ENCODE data around the gene CCDC78.

Gene CCDC78

GRCh38 chr16:679814-680624 lies 46.2 kb downstream of the CCDC78 start, which contains the start of gene STUB1:
Gene STUB1, plus strand, starts transcription at chr16:680410. Its CDS starts 116 bp downstream, at chr16:680526.
- peak; percentile 78 to 84 for DNase-seq (ENCODE audit: low read depth in 1 of 2, low spot score in 1 of 2)

GRCh38 chr16:678858-679813 lies 47.1 kb downstream of the CCDC78 start:
- DNase-seq (ENCODE audit: low read depth in 1 of 2, low spot score in 1 of 2) = no peak

- DNase-seq (ENCODE audit: low read depth in 1 of 2, low spot score in 1 of 2) = no peak
Observed at GRCh38 chr16:678209-678857, 47.9 kb downstream of the CCDC78 start.

- no peak for DNase-seq (ENCODE audit: low read depth in 1 of 2, low spot score in 1 of 2)
Observed at GRCh38 chr16:677316-678190, 48.7 kb downstream of the CCDC78 start.

GRCh38 chr16:676913-677312 lies 49.3 kb downstream of the CCDC78 start:
- DNase-seq (ENCODE audit: low read depth in 1 of 2, low spot score in 1 of 2) = no peak

- no peak for DNase-seq (ENCODE audit: low read depth in 1 of 2, low spot score in 1 of 2)
Observed at GRCh38 chr16:676565-676902, 49.7 kb downstream of the CCDC78 start.

- DNase-seq (ENCODE audit: low read depth in 1 of 2, low spot score in 1 of 2) = no peak
Observed at GRCh38 chr16:675884-676564, 50.2 kb downstream of the CCDC78 start.

GRCh38 chr16:674968-675883 lies 51.0 kb downstream of the CCDC78 start, which contains the start of gene RHBDL1:
Gene RHBDL1, plus strand, starts transcription at chr16:675671. Its CDS starts 120 bp downstream, at chr16:675791.
- no peak for DNase-seq (ENCODE audit: low read depth in 1 of 2, low spot score in 1 of 2)

GRCh38 chr16:674214-674881 lies 51.9 kb downstream of the CCDC78 start:
- DNase-seq (ENCODE audit: low read depth in 1 of 2, low spot score in 1 of 2) = no peak

GRCh38 chr16:673399-673991 lies 52.7 kb downstream of the CCDC78 start:
- DNase-seq (ENCODE audit: low read depth in 1 of 2, low spot score in 1 of 2) = no peak

GRCh38 chr16:672851-673250 lies 53.4 kb downstream of the CCDC78 start:
- DNase-seq (ENCODE audit: low read depth in 1 of 2, low spot score in 1 of 2) = no peak
